T-helper 2 cell treated with Interferon-gamma antibody and Interleukin-4, amounts not matched to agents 5 μg/mL and 100 μg/mL, for 36 hours (primary cell): Measurements from ENCODE around the gene NSD2.

Source experiments
- DNase-seq: peaks from one replicate; pipeline ENCODE4 v3.0.0; 2021; ENCODE audit warnings: low spot score
- H3K27ac Mint-ChIP-seq: one replicate; pipeline ENCODE4 v1.8.0; 2021; ENCODE audit warnings: mild to moderate bottlenecking, mixed read lengths
- H3K27me3 Mint-ChIP-seq: one replicate; pipeline ENCODE4 v1.8.0; 2021; ENCODE audit warnings: low read depth, mixed read lengths
- H3K36me3 Mint-ChIP-seq: one replicate; pipeline ENCODE4 v1.8.0; 2021; ENCODE audit warnings: low read depth, mixed read lengths
- H3K4me1 Mint-ChIP-seq: one replicate; pipeline ENCODE4 v1.8.0; 2021; ENCODE audit warnings: low read depth, mixed read lengths
- H3K4me3 Mint-ChIP-seq: one replicate; pipeline ENCODE4 v1.8.0; 2022; ENCODE audit warnings: mild to moderate bottlenecking, moderate library complexity, mixed read lengths
- H3K9me3 Mint-ChIP-seq: one replicate; pipeline ENCODE4 v1.8.0; 2021; ENCODE audit warnings: mixed read lengths

NSD2 gene

GRCh38 chr4:1864076-1865008, 6.9 kb upstream of the NSD2 start:
- H3K27ac Mint-ChIP-seq: no peak overlapping the region
- peaks cover 15% of the 10 kb centered on the region for H3K4me1 Mint-ChIP-seq

DNA sequence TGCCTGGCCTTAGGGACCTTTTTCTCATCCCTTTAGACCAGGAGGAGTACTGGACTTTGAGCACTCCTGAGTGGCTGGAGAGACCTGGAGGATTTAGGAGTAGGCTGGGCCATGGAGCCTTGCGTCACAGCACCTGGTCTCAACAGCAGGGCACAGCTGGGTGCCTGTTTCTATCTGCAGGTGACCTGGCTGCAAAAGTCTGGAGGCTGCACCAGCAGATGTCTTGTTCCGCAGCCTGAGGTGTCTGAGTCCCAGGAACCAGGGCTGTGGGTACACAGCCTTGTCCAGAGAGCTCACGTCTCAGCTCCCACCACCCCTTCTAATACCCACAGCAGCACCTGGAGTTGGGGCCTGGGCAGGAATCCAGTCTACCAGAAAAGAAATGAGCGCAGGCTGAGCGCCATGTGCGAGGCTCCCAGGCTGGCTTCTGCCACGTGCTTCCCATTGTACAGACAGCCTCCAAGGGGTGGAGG, 5.0 kb upstream of the NSD2 start:
- Mint-ChIP-seq H3K36me3 (no peaks in the 10 kb centered on the region), H3K27me3 (no peaks in the 10 kb centered on the region), H3K27ac (no peak overlapping the region), H3K9me3 (no peaks in the 10 kb centered on the region), H3K4me3 (no peak overlapping the region), H3K4me1 (peaks cover 22% of the 10 kb centered on the region)
- DNase-seq: no peak

More at GRCh38 chr4:1864076-1865008, 6.9 kb upstream of the NSD2 start:
- H3K27me3 Mint-ChIP-seq: no peaks in the 10 kb centered on the region
- H3K9me3 Mint-ChIP-seq: no peaks in the 10 kb centered on the region
- H3K4me3 Mint-ChIP-seq: no peak overlapping the region
- H3K36me3 Mint-ChIP-seq: no peaks in the 10 kb centered on the region
- no peak for DNase-seq

GRCh38 chr4:1868293-1868692, 2.9 kb upstream of the NSD2 start:
- H3K4me3 Mint-ChIP-seq: no peak overlapping the region
- no peaks in the 10 kb centered on the region for H3K9me3 Mint-ChIP-seq
- peaks cover 19% of the 10 kb centered on the region for H3K4me1 Mint-ChIP-seq
- peaks cover 9% of the 10 kb centered on the region for H3K36me3 Mint-ChIP-seq
- no peak for DNase-seq
- H3K27me3 Mint-ChIP-seq: no peaks in the 10 kb centered on the region
- no peak overlapping the region for H3K27ac Mint-ChIP-seq

DNA sequence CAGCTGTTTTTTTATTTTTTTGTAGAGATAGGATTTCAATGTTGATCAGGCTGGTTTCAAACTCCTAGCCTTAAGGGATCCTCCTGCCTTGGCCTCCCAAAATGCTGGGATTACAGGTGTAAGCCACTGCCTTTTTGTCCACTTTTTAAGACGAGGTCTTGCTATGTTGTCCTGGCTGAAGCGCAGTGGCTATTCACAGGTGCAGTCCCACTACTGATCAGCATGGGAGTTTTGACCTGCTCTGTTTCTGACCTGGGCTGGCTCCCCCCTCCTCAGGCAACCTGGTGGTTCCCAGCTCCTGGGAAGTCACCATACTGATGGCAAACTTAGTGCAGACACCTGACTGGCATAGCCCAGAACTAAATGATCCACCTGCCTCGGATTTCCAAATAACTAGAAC, 2.3 kb upstream of the NSD2 start:
- Mint-ChIP-seq H3K9me3 (no peaks in the 10 kb centered on the region), H3K36me3 (peaks cover 9% of the 10 kb centered on the region), H3K4me1 (peaks cover 24% of the 10 kb centered on the region), H3K4me3 (no peak overlapping the region), H3K27me3 (no peaks in the 10 kb centered on the region), H3K27ac (peak overlapping the region; percentile 10)
- no peak for DNase-seq

- Mint-ChIP-seq H3K4me3 (peak overlapping the region; percentile 87), H3K36me3 (peaks cover 9% of the 10 kb centered on the region), H3K27ac (peak overlapping the region; percentile 92), H3K27me3 (no peaks in the 10 kb centered on the region), H3K4me1 (peaks cover 32% of the 10 kb centered on the region), H3K9me3 (no peaks in the 10 kb centered on the region)
- DNase-seq: no peak
These were observed 1.5 kb upstream of the NSD2 start for GRCh38 chr4:1869530-1870327.

DNA sequence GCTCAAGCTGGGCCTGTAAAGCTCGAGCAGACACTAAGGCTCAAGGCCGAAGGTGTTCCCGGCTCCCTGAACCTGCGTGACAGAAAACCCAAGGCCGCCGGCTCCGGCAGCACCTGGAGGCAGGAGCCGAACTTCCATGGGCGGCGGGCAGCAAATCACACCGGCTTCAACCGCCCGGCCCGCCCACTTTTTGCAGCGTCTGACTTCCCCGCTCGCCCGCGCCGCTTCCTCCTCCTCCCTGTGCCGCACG, 940 bp upstream of the NSD2 start:
- Mint-ChIP-seq H3K4me1 (peaks cover 36% of the 10 kb centered on the region), H3K27me3 (no peaks in the 10 kb centered on the region), H3K4me3 (peak overlapping the region; percentile 87), H3K27ac (peak overlapping the region; percentile 92), H3K9me3 (no peaks in the 10 kb centered on the region), H3K36me3 (peaks cover 9% of the 10 kb centered on the region)
- DNase-seq: peak; percentile 86

DNA sequence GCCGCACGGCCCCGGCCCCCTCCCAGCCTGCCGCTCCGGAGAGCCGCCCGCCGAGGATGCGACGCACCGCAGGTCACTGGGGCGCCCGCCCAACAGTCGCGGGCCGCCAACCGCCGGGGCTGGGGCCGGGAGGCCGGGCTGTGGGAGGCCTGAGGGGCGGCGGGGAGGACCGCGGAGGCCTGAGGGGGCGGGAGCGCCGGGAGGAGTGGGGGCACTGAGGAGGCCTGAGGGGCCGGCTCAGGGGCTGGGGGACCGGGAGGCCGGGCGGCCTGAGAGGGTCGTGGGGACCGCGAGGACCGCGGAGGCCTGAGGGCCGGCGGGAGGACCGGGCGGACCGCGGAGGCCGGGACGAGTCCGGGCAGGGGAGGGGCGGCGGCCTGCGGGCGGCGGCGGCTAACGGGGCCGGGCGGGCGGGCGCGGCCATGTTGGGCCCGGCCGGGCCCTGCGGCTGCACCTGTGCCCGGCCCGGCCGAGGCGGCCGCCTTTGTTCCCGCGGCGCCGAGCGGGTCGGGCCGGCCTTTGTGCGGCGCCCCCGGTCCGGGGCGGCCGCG, 353 bp downstream of the NSD2 start:
- Mint-ChIP-seq H3K27ac (no peak overlapping the region), H3K36me3 (peaks cover 9% of the 10 kb centered on the region), H3K9me3 (no peaks in the 10 kb centered on the region), H3K4me3 (no peak overlapping the region), H3K4me1 (peaks cover 36% of the 10 kb centered on the region), H3K27me3 (no peaks in the 10 kb centered on the region)
- no peak for DNase-seq

DNA sequence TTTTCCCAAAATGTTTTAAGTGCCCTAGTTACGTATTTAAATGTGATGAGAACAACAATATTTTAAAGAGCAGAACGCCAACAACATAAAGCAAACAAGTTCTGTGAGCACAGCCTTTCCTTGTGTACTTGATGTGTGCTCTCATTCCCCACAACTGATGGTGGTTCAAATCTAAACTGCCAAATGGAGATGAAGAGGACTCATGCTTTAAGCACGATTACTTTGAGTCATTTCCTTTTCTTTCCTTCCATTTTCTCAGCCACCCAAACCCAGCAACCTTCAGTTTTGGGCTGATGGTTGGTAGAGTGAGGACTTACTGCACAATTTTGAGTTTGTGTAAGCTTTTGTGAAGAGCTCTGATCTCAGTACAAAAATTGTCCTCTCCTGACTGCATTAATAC, 1.7 kb downstream of the NSD2 start:
- DNase-seq: peak; percentile 52
- Mint-ChIP-seq H3K27ac (peak overlapping the region; percentile 92), H3K36me3 (peaks cover 15% of the 10 kb centered on the region), H3K4me1 (peaks cover 43% of the 10 kb centered on the region), H3K4me3 (peak overlapping the region; percentile 96), H3K9me3 (no peaks in the 10 kb centered on the region), H3K27me3 (no peaks in the 10 kb centered on the region)

- H3K36me3 Mint-ChIP-seq: peaks cover 15% of the 10 kb centered on the region
- H3K4me1 Mint-ChIP-seq: peaks cover 44% of the 10 kb centered on the region
- peak overlapping the region; percentile 92 for H3K27ac Mint-ChIP-seq
- H3K9me3 Mint-ChIP-seq: no peaks in the 10 kb centered on the region
- DNase-seq: no peak
- H3K4me3 Mint-ChIP-seq: peak overlapping the region; percentile 96
- H3K27me3 Mint-ChIP-seq: no peaks in the 10 kb centered on the region
These were observed 2.1 kb downstream of the NSD2 start for GRCh38 chr4:1873291-1873690.

GRCh38 chr4:1873776-1874175, 2.6 kb downstream of the NSD2 start:
- Mint-ChIP-seq H3K27ac (peak overlapping the region; percentile 92), H3K4me3 (peak overlapping the region; percentile 96), H3K36me3 (peaks cover 15% of the 10 kb centered on the region), H3K4me1 (peaks cover 46% of the 10 kb centered on the region), H3K27me3 (no peaks in the 10 kb centered on the region), H3K9me3 (no peaks in the 10 kb centered on the region)
- no peak for DNase-seq

DNA sequence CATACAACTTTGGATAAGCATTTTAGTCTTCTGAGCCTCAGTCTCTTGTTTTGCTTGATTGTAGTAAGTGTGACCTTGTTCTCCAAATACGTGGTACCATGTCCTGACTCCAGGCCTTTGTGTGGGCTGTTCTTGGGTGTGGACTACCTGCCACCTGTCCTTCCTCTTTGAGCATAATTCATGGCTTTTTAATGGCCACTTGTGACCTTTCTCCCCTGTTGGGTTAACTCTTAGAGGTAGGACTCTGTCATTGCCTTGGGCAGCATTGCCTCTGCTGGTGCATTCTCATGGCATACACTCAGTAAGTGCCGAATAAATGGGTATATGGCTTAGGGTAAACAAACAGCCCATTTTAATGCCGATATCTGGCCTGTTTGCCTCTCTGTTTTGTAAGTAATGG, 3.0 kb downstream of the NSD2 start:
- H3K9me3 Mint-ChIP-seq: no peaks in the 10 kb centered on the region
- H3K27ac Mint-ChIP-seq: peak overlapping the region; percentile 72
- no peaks in the 10 kb centered on the region for H3K27me3 Mint-ChIP-seq
- peak overlapping the region; percentile 96 for H3K4me3 Mint-ChIP-seq
- peaks cover 17% of the 10 kb centered on the region for H3K36me3 Mint-ChIP-seq
- no peak for DNase-seq
- H3K4me1 Mint-ChIP-seq: peaks cover 48% of the 10 kb centered on the region

GRCh38 chr4:1879485-1879884, 8.3 kb downstream of the NSD2 start:
- Mint-ChIP-seq H3K27me3 (no peaks in the 10 kb centered on the region), H3K9me3 (no peaks in the 10 kb centered on the region), H3K27ac (peak overlapping the region; percentile 49), H3K4me1 (peaks cover 49% of the 10 kb centered on the region), H3K36me3 (peaks cover 30% of the 10 kb centered on the region), H3K4me3 (no peak overlapping the region)
- DNase-seq: no peak

DNA sequence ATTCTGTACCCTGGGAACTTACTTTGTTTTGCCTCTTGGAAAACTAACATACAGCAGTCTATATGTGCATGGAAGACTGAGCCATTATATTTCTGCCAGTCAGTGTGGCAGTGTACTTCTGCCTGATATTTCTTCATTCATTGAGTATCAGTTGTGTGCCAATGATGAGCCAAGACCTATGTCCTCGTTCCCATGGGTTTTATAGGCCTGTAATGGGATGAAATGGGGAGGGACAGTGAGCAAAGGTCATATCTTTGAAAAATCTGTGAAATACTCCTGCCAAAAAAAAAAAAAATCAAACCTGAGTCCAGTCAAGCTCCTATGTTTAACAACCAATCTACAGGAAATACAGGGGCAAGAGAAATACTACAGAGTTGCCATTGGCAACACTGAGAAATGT, 9.1 kb downstream of the NSD2 start:
- Mint-ChIP-seq H3K27ac (peak overlapping the region; percentile 55), H3K27me3 (no peaks in the 10 kb centered on the region), H3K9me3 (no peaks in the 10 kb centered on the region), H3K4me1 (peaks cover 45% of the 10 kb centered on the region), H3K4me3 (no peak overlapping the region), H3K36me3 (peaks cover 30% of the 10 kb centered on the region)
- no peak for DNase-seq

DNA sequence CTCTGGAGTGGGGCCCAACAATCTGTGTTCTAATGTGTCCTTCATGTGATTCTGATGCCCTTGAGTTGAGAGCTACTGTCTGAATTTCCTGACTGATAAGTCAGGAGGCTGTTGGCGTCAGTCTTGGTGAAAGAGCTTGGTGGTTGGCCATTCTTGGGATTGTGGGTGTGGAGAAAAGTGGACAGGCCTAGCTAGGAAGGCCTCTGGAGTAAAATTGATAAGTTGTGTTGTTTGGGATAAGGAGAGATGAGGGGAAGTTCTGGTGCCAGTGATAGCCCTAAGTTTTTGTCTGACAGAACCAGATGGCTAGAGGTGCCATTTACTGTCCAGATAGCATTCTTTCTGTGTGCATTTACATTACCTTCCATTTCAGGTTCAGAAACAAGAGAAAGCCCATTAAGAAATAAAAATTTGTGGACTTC, 11.7 kb downstream of the NSD2 start:
- Mint-ChIP-seq H3K9me3 (no peaks in the 10 kb centered on the region), H3K4me3 (no peak overlapping the region), H3K27ac (peak overlapping the region; percentile 59), H3K27me3 (no peaks in the 10 kb centered on the region), H3K4me1 (peaks cover 51% of the 10 kb centered on the region), H3K36me3 (peaks cover 32% of the 10 kb centered on the region)
- no peak for DNase-seq
